Glutamatergic neuron (in vitro differentiated cells): ENCODE data around the gene CALCOCO1. TPM values are rescaled to one million over a fixed set of nuclear protein-coding genes. Genes with fewer than 3 reads are reported as not detected.

Source experiments
- DNase-seq: peaks from one replicate; pipeline ENCODE4 v3.0.0; 2022
- H3K27ac Mint-ChIP-seq: one replicate; pipeline ENCODE4 v1.8.0; 2020; ENCODE audit warnings: mild to moderate bottlenecking, mixed read lengths, inconsistent platforms; ENCODE audit not compliant: unreplicated experiment
- H3K27me3 Mint-ChIP-seq: one replicate; pipeline ENCODE4 v1.8.0; 2020; ENCODE audit warnings: mild to moderate bottlenecking, moderate library complexity, mixed read lengths, inconsistent platforms; ENCODE audit not compliant: unreplicated experiment
- H3K36me3 Mint-ChIP-seq: one replicate; pipeline ENCODE4 v1.8.0; 2020; ENCODE audit warnings: mild to moderate bottlenecking, mixed read lengths, inconsistent platforms; ENCODE audit not compliant: unreplicated experiment
- H3K4me1 Mint-ChIP-seq: one replicate; pipeline ENCODE4 v1.8.0; 2020; ENCODE audit warnings: mild to moderate bottlenecking, low read depth, mixed read lengths, inconsistent platforms; ENCODE audit not compliant: unreplicated experiment
- H3K4me3 Mint-ChIP-seq: one replicate; pipeline ENCODE4 v1.8.0; 2020; ENCODE audit warnings: mild to moderate bottlenecking, mixed read lengths, inconsistent platforms; ENCODE audit not compliant: unreplicated experiment
- H3K9me3 Mint-ChIP-seq: one replicate; pipeline ENCODE4 v1.8.0; 2020; ENCODE audit warnings: mild to moderate bottlenecking, moderate library complexity, mixed read lengths, inconsistent platforms; ENCODE audit not compliant: unreplicated experiment
- total RNA-seq: library from RNA; stranded (reverse); fragmentation: NEBNext Ultra II Directional; extraction: Animal tissue kit (Norgen Biotek cat#: 25700); gene quantifications from one replicate; pipeline ENCODE4 v1.2.1, GENCODE V29; 2021; ENCODE audit not compliant: unreplicated experiment
- TF ChIP-seq, protein P1 (sequence below): fragments of 200-600 bp; sonication (generic); IDR thresholded peaks from one replicate; pipeline ENCODE4 v1.5.0; 2021; ENCODE audit not compliant: partially characterized antibody, unreplicated experiment

The CALCOCO1 gene
- total RNA-seq, 1 donor from 2014 or later: 151 TPM

- no peak for DNase-seq
- Mint-ChIP-seq H3K36me3 (peaks cover 18% of the 10 kb centered on the region), H3K9me3 (peaks cover 2% of the 10 kb centered on the region), H3K4me3 (no peak overlapping the region), H3K27me3 (no peaks in the 10 kb centered on the region), H3K4me1 (peaks cover 5% of the 10 kb centered on the region), H3K27ac (no peak overlapping the region)
- TF ChIP-seq, protein P1, sequence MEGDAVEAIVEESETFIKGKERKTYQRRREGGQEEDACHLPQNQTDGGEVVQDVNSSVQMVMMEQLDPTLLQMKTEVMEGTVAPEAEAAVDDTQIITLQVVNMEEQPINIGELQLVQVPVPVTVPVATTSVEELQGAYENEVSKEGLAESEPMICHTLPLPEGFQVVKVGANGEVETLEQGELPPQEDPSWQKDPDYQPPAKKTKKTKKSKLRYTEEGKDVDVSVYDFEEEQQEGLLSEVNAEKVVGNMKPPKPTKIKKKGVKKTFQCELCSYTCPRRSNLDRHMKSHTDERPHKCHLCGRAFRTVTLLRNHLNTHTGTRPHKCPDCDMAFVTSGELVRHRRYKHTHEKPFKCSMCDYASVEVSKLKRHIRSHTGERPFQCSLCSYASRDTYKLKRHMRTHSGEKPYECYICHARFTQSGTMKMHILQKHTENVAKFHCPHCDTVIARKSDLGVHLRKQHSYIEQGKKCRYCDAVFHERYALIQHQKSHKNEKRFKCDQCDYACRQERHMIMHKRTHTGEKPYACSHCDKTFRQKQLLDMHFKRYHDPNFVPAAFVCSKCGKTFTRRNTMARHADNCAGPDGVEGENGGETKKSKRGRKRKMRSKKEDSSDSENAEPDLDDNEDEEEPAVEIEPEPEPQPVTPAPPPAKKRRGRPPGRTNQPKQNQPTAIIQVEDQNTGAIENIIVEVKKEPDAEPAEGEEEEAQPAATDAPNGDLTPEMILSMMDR: no peak
Measured at GRCh38 chr12:53664191-53664590, 63.1 kb downstream of the CALCOCO1 start.

- TF ChIP-seq, protein P1: no peak
- no peak for DNase-seq
- no peak overlapping the region for H3K27ac Mint-ChIP-seq
- H3K27me3 Mint-ChIP-seq: peaks cover 6% of the 10 kb centered on the region
- peaks cover 2% of the 10 kb centered on the region for H3K9me3 Mint-ChIP-seq
- peaks cover 10% of the 10 kb centered on the region for H3K36me3 Mint-ChIP-seq
- H3K4me1 Mint-ChIP-seq: peaks cover 5% of the 10 kb centered on the region
- no peak overlapping the region for H3K4me3 Mint-ChIP-seq
Measured at GRCh38 chr12:53660041-53660440, 67.2 kb downstream of the CALCOCO1 start.

DNA sequence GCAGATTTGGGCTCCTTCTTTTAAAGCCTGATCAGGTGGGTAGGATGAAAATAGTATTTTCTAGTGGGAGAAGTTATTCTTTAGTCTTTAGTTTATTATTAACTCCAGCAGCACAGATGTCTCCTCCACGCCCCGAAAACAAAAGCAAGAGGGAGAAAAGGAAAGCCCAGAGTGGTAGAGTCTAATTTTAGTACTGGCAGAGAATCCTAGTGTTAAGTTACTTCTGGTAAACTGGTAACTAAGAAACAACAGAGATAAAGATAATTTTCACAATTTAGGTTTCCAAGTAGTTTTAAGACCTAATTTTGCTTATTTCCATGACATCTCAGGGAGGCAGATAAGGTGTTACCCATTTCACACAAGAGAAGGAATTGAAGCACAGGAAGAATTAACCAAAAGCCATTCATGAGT, 67.7 kb downstream of the CALCOCO1 start:
- Mint-ChIP-seq H3K4me3 (no peak overlapping the region), H3K4me1 (peaks cover 5% of the 10 kb centered on the region)
- no peak for DNase-seq

GRCh38 chr12:53659011-53659551, 68.2 kb downstream of the CALCOCO1 start:
- DNase-seq: no peak
- Mint-ChIP-seq H3K36me3 (peaks cover 5% of the 10 kb centered on the region), H3K9me3 (no peaks in the 10 kb centered on the region), H3K4me1 (peaks cover 5% of the 10 kb centered on the region), H3K4me3 (no peak overlapping the region), H3K27ac (no peak overlapping the region), H3K27me3 (peaks cover 6% of the 10 kb centered on the region)
- TF ChIP-seq, protein P1: no peak

More for the DNA sequence above, 67.7 kb downstream of the CALCOCO1 start:
- no peak overlapping the region for H3K27ac Mint-ChIP-seq
- H3K27me3 Mint-ChIP-seq: peaks cover 6% of the 10 kb centered on the region
- H3K36me3 Mint-ChIP-seq: peaks cover 9% of the 10 kb centered on the region
- peaks cover 2% of the 10 kb centered on the region for H3K9me3 Mint-ChIP-seq
- TF ChIP-seq, protein P1: no peak

Other genes starting within 250 kb of the CALCOCO1 start
- gene MAP3K12, start 228.0 kb downstream of the CALCOCO1 start, total RNA-seq: 94.2 TPM
- 49.0 TPM for gene TARBP2, start 226.2 kb downstream of the CALCOCO1 start, total RNA-seq
- not detected for gene NPFF, start 220.0 kb downstream of the CALCOCO1 start, total RNA-seq
- gene ATF7, start 101.1 kb downstream of the CALCOCO1 start, total RNA-seq: 36.0 TPM
- 283 TPM for gene ATP5MC2, start 51.4 kb downstream of the CALCOCO1 start, total RNA-seq
- gene CISTR, start 24.5 kb upstream of the CALCOCO1 start, total RNA-seq: not detected
- gene HOXC13, start 211.4 kb upstream of the CALCOCO1 start, total RNA-seq: not detected
- gene HOXC12, start 227.5 kb upstream of the CALCOCO1 start, total RNA-seq: not detected
- gene HOXC11, start 245.7 kb upstream of the CALCOCO1 start, total RNA-seq: not detected
- gene HOTAIR, start 247.5 kb upstream of the CALCOCO1 start, total RNA-seq: not detected